Measurements from ENCODE around the gene NUB1.

- no peak for TF ChIP-seq CTCF (IDR thresholded peaks at IDR 0.05; ENCODE audit: low read depth, low read length, poor library complexity, severe bottlenecking)
- TF ChIP-seq EZH2phosphoT487 (IDR thresholded peaks at IDR 0.05; ENCODE audit: borderline replicate concordance, low read length): no peak
These were observed 29.7 kb downstream of the NUB1 start for GRCh38 chr7:151371266-151371665.
